Right cardiac atrium (tissue), 5 donors: ENCODE results near the gene SLC9A9. TPM values are rescaled to one million over a fixed set of nuclear protein-coding genes. Genes with fewer than 3 reads are reported as not detected.

Experiments
- ATAC-seq, 2 donors: fragments of 200-7000 bp; cut with Tn5 transposase; one replicate each; pipeline versions ENCODE4 v1.8.0 to v1.9.1; 2020; ENCODE audit warnings: moderate library complexity in 2 of 2, mild to moderate bottlenecking in 1 of 2
- DNase-seq, 3 donors: peaks; one replicate each; pipeline ENCODE4 v3.0.0-alpha.2; 2020
- H3K27ac ChIP-seq: one replicate; pipeline ENCODE4 v1.5.1; 2013; ENCODE audit warnings: mild to moderate bottlenecking, low read length, control low read depth, moderate library complexity
- H3K27me3 ChIP-seq: one replicate; pipeline ENCODE4 v1.6.1; 2013; ENCODE audit not compliant: control insufficient read depth, insufficient read depth
- H3K4me1 ChIP-seq: one replicate; pipeline ENCODE4 v1.6.1; 2013; ENCODE audit warnings: low read length; ENCODE audit not compliant: control insufficient read depth, insufficient read depth
- H3K4me3 ChIP-seq: one replicate; pipeline ENCODE4 v1.5.1; 2013; ENCODE audit warnings: low read length, control low read depth
- H3K9me3 ChIP-seq: one replicate; pipeline ENCODE4 v1.6.1; 2013; ENCODE audit warnings: low read length; ENCODE audit not compliant: control insufficient read depth
- WGBS: extraction: QIAGEN DNeasy Blood & Tissue Kit; methylation state at CpG from one replicate; pipeline ENCODE4 v1.1.7; 2013; 5-methylcytosine and 5-hydroxymethylcytosine counted together
- intact Hi-C, 4 donors: fragments of 100-400 bp; cut with DNase I; formaldehyde crosslinking; loops; one replicate each; pipeline versions ENCODE4 v1.11.0 to v1.14.0; 2022 to 2023
- polyA plus RNA-seq: library from polyadenylated mRNA; stranded (reverse); fragments of 200-250 nt; gene quantifications from one replicate; pipeline ENCODE4 v1.2.3, GENCODE V29; 2013
- total RNA-seq, 4 donors: library from RNA; stranded (reverse); fragmentation: NEBNext Ultra II Directional; extraction: Animal tissue kit (Norgen Biotek cat#: 25700); gene quantifications; one replicate each; pipeline ENCODE4 v1.2.1, GENCODE V29; 2021
- donor health status: healthy with polysubstance abuse.
- donor health status: DM: no; HTN: yes; CAD: no.
- donor health status: DM: no; HTN: no; CAD: no.
- donor health status: DM: no; HTN: yes; CAD: no; lungs with severe emphysema.
- donor health status: DM: yes; HTN: yes; CAD: no.

SLC9A9 gene
- total and polyA plus RNA-seq, 5 donors: 3.6 to 14.9 (median 9.2) TPM

GRCh38 chr3:143597774-143598652 lies 250.3 kb downstream of the SLC9A9 start:
- no peak for ATAC-seq
- no peaks in the 10 kb centered on the region for H3K9me3 ChIP-seq
- no peak overlapping the region for H3K4me3 ChIP-seq
- WGBS: 84% methylated on average over 17 of the region's 17 CpGs
- intact Hi-C loops: no loop called here
- no peaks in the 10 kb centered on the region for H3K27me3 ChIP-seq
- no peak overlapping the region for H3K27ac ChIP-seq
- H3K4me1 ChIP-seq: peaks cover 1% of the 10 kb centered on the region
- no peak for DNase-seq

- WGBS: 88% methylated on average over 18 of the region's 18 CpGs
- H3K9me3 ChIP-seq: no peaks in the 10 kb centered on the region
- ATAC-seq (no peak), DNase-seq (no peak)
- H3K27ac ChIP-seq: no peak overlapping the region
- no peaks in the 10 kb centered on the region for H3K27me3 ChIP-seq
- no peak overlapping the region for H3K4me3 ChIP-seq
- intact Hi-C loops: no loop called here
- peaks cover 1% of the 10 kb centered on the region for H3K4me1 ChIP-seq
These were observed 251.2 kb downstream of the SLC9A9 start for GRCh38 chr3:143596957-143597642.

GRCh38 chr3:143595456-143596077 lies 252.7 kb downstream of the SLC9A9 start:
- Histone ChIP-seq H3K9me3 (no peaks in the 10 kb centered on the region), H3K4me3 (no peak overlapping the region), H3K4me1 (peaks cover 1% of the 10 kb centered on the region), H3K27me3 (no peaks in the 10 kb centered on the region), H3K27ac (no peak overlapping the region)
- no peak for ATAC-seq
- 82% methylated on average over 3 of the region's 3 CpGs for WGBS
- intact Hi-C loops: no loop called here
- no peak for DNase-seq

- peaks cover 1% of the 10 kb centered on the region for H3K4me1 ChIP-seq
- 80% methylated on average over 3 of the region's 3 CpGs for WGBS
- intact Hi-C loops: no loop called here
- H3K27me3 ChIP-seq: no peaks in the 10 kb centered on the region
- H3K4me3 ChIP-seq: no peak overlapping the region
- no peak for ATAC-seq
- no peak for DNase-seq
- no peak overlapping the region for H3K27ac ChIP-seq
- no peaks in the 10 kb centered on the region for H3K9me3 ChIP-seq
These were observed 254.1 kb downstream of the SLC9A9 start for GRCh38 chr3:143594206-143594605.

- intact Hi-C loops: no loop called here
- no peak for DNase-seq
- no peaks in the 10 kb centered on the region for H3K9me3 ChIP-seq
- H3K27me3 ChIP-seq: no peaks in the 10 kb centered on the region
- H3K4me1 ChIP-seq: no peaks in the 10 kb centered on the region
- no peak overlapping the region for H3K27ac ChIP-seq
- WGBS: 47% methylated on average over 3 of the region's 3 CpGs
- no peak for ATAC-seq
- no peak overlapping the region for H3K4me3 ChIP-seq
These were observed 257.6 kb downstream of the SLC9A9 start for GRCh38 chr3:143590660-143591059.

GRCh38 chr3:143586576-143586975 lies 261.7 kb downstream of the SLC9A9 start:
- no peaks in the 10 kb centered on the region for H3K27me3 ChIP-seq
- ATAC-seq (no peak), DNase-seq (no peak)
- H3K4me3 ChIP-seq: no peak overlapping the region
- intact Hi-C loops: no loop called here
- no peaks in the 10 kb centered on the region for H3K4me1 ChIP-seq
- no peak overlapping the region for H3K27ac ChIP-seq
- 88% methylated on average over 2 of the region's 2 CpGs for WGBS
- H3K9me3 ChIP-seq: no peaks in the 10 kb centered on the region

- H3K27me3 ChIP-seq: no peaks in the 10 kb centered on the region
- DNase-seq (no peak), ATAC-seq (no peak)
- WGBS: 84% methylated on average over 4 of the region's 4 CpGs
- H3K4me1 ChIP-seq: no peaks in the 10 kb centered on the region
- no peak overlapping the region for H3K27ac ChIP-seq
- intact Hi-C loops: no loop called here
- no peak overlapping the region for H3K4me3 ChIP-seq
- H3K9me3 ChIP-seq: no peaks in the 10 kb centered on the region
These were observed 262.4 kb downstream of the SLC9A9 start for GRCh38 chr3:143585720-143586456.

- intact Hi-C loops: no loop called here
- Histone ChIP-seq H3K4me1 (no peaks in the 10 kb centered on the region), H3K27me3 (no peaks in the 10 kb centered on the region), H3K9me3 (no peaks in the 10 kb centered on the region), H3K4me3 (no peak overlapping the region), H3K27ac (no peak overlapping the region)
- DNase-seq: no peak
- WGBS: 70% methylated on average over 1 of the region's 1 CpG
- no peak for ATAC-seq
These were observed 263.8 kb downstream of the SLC9A9 start for GRCh38 chr3:143584474-143584873.

GRCh38 chr3:143581972-143582722 lies 266.1 kb downstream of the SLC9A9 start:
- DNase-seq (no peak), ATAC-seq (no peak)
- H3K4me3 ChIP-seq: no peak overlapping the region
- H3K27me3 ChIP-seq: no peaks in the 10 kb centered on the region
- WGBS: 96% methylated on average over 6 of the region's 6 CpGs
- H3K27ac ChIP-seq: no peak overlapping the region
- intact Hi-C loops: no loop called here
- H3K4me1 ChIP-seq: no peaks in the 10 kb centered on the region
- no peaks in the 10 kb centered on the region for H3K9me3 ChIP-seq

GRCh38 chr3:143578810-143579435 lies 269.3 kb downstream of the SLC9A9 start:
- ATAC-seq (no peak), DNase-seq (no peak)
- Histone ChIP-seq H3K27ac (no peak overlapping the region), H3K4me1 (no peaks in the 10 kb centered on the region), H3K9me3 (no peaks in the 10 kb centered on the region), H3K27me3 (no peaks in the 10 kb centered on the region), H3K4me3 (no peak overlapping the region)
- intact Hi-C loops: no loop called here
- WGBS: 88% methylated on average over 2 of the region's 2 CpGs
